Fibroblast of lung (primary cell): Measurements from ENCODE around the gene C5orf63. TPM values are rescaled to one million over a fixed set of nuclear protein-coding genes. Genes with fewer than 3 reads are reported as not detected.

ENCODE experiments used
- DNase-seq, 2 donors: peaks; one replicate each; pipeline versions ENCODE4 v3.0.0 to v3.0.0-alpha.2; 2010; ENCODE audit warnings: low read depth in 2 of 2
- H2AFZ ChIP-seq: 2 replicates; pipeline ENCODE4 v1.5.1; 2012; ENCODE audit warnings: low read length, control low read depth, inconsistent platforms
- H3K27ac ChIP-seq: 2 replicates; pipeline ENCODE4 v1.5.1; 2011; ENCODE audit warnings: low read length, control low read depth; ENCODE audit not compliant: insufficient read depth
- H3K27me3 ChIP-seq: 2 replicates; pipeline ENCODE4 v1.5.1; 2011; ENCODE audit warnings: mild to moderate bottlenecking, low read length; ENCODE audit not compliant: control insufficient read depth, insufficient read depth
- H3K36me3 ChIP-seq: 2 replicates; pipeline ENCODE4 v1.5.1; 2011; ENCODE audit warnings: low read length; ENCODE audit not compliant: control insufficient read depth, insufficient read depth
- H3K4me1 ChIP-seq: 2 replicates; pipeline ENCODE4 v1.5.1; 2011; ENCODE audit warnings: low read length; ENCODE audit not compliant: control insufficient read depth, insufficient read depth; ENCODE audit errors: extremely low read depth
- H3K4me2 ChIP-seq: 2 replicates; pipeline ENCODE4 v1.5.1; 2011; ENCODE audit warnings: low read length, control low read depth; ENCODE audit not compliant: insufficient read depth; ENCODE audit errors: extremely low read depth
- H3K4me3 ChIP-seq, 4 experiments: fragments of 200-600 bp in 1 of 4; sonication (generic) in 1 of 4; replicated peaks in 1 of 4; 2 replicates each; pipeline ENCODE4 v1.5.1; 2011 to 2016; ENCODE audit warnings: low read length in 4 of 4, low read depth in 3 of 4, mild to moderate bottlenecking in 3 of 4, control low read depth in 2 of 4, inconsistent platforms in 1 of 4, mixed read lengths in 1 of 4; ENCODE audit not compliant: insufficient read depth in 1 of 4; ENCODE audit errors: control extremely low read depth in 1 of 4
- H3K79me2 ChIP-seq: 2 replicates; pipeline ENCODE4 v1.5.1; 2012; ENCODE audit warnings: mild to moderate bottlenecking, low read length, inconsistent platforms; ENCODE audit not compliant: control insufficient read depth, insufficient read depth
- H3K9ac ChIP-seq: 2 replicates; pipeline ENCODE4 v1.5.1; 2011; ENCODE audit warnings: mild to moderate bottlenecking, low read length, control low read depth; ENCODE audit not compliant: insufficient read depth
- H3K9me3 ChIP-seq: 2 replicates; pipeline ENCODE4 v1.5.1; 2012; ENCODE audit warnings: low read depth, low read length; ENCODE audit not compliant: control insufficient read depth, insufficient read depth
- H4K20me1 ChIP-seq: 2 replicates; pipeline ENCODE4 v1.5.1; 2011; ENCODE audit warnings: low read length; ENCODE audit not compliant: control insufficient read depth, insufficient read depth; ENCODE audit errors: extremely low read depth
- EZH2 ChIP-seq: IDR thresholded peaks from 2 replicates; pipeline ENCODE4 v1.5.1; 2012; ENCODE audit warnings: low read length, control low read depth, mild to moderate bottlenecking; ENCODE audit errors: missing control alignments
- polyA plus RNA-seq, 2 donors: library from polyadenylated mRNA; depleted of rRNA in 1 of 2; stranded (reverse) in 1 of 2; unstranded in 1 of 2; fragments of >200 nt; gene quantifications; 2 replicates each; pipeline ENCODE4 v1.2.1, GENCODE V29; 2011 to 2012; ENCODE audit warnings: missing spikeins in 1 of 2
- total RNA-seq: library from RNA; depleted of rRNA; stranded (reverse); fragments of >200 nt; gene quantifications from 2 replicates; pipeline ENCODE4 v1.2.1, GENCODE V29; 2014
- TF ChIP-seq, protein P1 (sequence below), 2 donors: IDR thresholded peaks in 1 of 2; conservative IDR thresholded peaks in 1 of 2; 1 replicate in 1 of 2; 2 replicates in 1 of 2; pipeline ENCODE4 v1.5.1; 2011 to 2012; ENCODE audit warnings: low read length in 2 of 2, control low read depth in 1 of 2, inconsistent platforms in 1 of 2, low read depth in 1 of 2, mild to moderate bottlenecking in 1 of 2

The C5orf63 gene
- total and polyA plus RNA-seq, 2 donors (not counting 1 experiment from before 2014, with no cell fraction given): 2.9 to 4.0 TPM

DNA sequence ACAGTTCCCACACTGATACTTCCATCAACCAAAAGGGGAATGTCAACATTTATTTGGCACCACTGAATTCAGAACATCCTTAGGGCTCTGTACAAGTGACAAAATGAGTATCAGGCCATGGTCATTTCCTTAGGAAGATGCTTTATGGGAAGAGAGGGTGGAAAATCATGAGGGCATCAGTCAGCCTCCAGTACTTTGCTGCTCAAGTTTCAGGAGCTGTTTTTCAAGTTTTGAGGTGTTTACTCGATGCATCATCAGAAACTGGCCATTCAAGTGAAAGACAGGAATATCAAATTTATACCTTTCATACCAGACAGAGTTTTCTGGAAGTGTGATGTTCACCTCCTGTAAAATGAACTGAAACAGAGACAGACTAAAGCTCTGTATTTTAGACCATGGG is 21.7 kb downstream of the C5orf63 start:
- Histone ChIP-seq H3K79me2 (no peaks in the 10 kb centered on the region), H3K27me3 (no peaks in the 10 kb centered on the region), H3K4me2 (no peak overlapping the region), H3K4me3 (no peak overlapping the region), H3K9me3 (no peaks in the 10 kb centered on the region), H3K4me1 (no peaks in the 10 kb centered on the region), H3K27ac (no peak overlapping the region), H2AFZ (no peak overlapping the region), H3K9ac (no peak overlapping the region), H4K20me1 (no peaks in the 10 kb centered on the region), H3K36me3 (no peaks in the 10 kb centered on the region)
- TF ChIP-seq EZH2: no peak
- TF ChIP-seq, protein P1, sequence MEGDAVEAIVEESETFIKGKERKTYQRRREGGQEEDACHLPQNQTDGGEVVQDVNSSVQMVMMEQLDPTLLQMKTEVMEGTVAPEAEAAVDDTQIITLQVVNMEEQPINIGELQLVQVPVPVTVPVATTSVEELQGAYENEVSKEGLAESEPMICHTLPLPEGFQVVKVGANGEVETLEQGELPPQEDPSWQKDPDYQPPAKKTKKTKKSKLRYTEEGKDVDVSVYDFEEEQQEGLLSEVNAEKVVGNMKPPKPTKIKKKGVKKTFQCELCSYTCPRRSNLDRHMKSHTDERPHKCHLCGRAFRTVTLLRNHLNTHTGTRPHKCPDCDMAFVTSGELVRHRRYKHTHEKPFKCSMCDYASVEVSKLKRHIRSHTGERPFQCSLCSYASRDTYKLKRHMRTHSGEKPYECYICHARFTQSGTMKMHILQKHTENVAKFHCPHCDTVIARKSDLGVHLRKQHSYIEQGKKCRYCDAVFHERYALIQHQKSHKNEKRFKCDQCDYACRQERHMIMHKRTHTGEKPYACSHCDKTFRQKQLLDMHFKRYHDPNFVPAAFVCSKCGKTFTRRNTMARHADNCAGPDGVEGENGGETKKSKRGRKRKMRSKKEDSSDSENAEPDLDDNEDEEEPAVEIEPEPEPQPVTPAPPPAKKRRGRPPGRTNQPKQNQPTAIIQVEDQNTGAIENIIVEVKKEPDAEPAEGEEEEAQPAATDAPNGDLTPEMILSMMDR (conservative IDR thresholded peaks at IDR 0.05 in 1 of 2, IDR thresholded peaks at IDR 0.05 in 1 of 2; ENCODE audit: low read depth in 1 of 2, low read length in 2 of 2): no peak
- no peak for DNase-seq

DNA sequence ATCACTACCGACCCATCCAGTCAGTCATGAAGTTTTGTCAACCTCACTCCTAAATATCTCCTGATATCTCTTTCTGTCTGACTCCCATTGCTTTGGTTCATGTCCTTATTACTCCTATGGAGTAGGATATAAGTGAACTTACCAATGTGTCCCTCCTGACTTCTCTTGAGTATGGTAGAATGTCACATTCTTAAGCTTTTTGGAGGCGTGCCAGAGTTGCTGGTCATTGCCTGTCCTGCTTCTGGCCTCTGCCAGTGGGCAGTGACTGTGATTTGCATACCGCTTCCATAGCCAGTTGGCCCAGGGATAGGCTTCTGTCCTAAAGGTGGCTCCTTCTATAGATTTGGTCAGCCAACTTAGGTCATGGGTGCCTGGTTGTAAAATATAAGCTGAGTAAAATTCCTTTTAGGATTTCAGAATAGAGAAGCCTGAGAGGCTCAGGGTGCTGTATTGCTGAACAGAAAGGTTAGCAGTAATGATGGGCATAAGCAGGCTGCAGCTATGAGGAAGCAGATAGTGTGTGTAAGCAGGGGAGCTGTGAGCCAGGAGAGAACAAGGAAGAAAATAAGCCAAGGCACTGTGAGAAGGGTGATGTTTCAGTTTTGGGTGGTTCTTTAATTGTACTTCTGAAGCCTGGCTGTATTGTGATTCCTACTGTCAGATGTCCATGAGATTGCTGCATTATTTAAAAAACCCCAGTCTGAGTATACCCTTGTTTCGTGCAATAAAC is 26.8 kb downstream of the C5orf63 start:
- H3K4me1 ChIP-seq: peaks cover under 1% of the 10 kb centered on the region
- H3K27me3 ChIP-seq: no peaks in the 10 kb centered on the region
- H3K9me3 ChIP-seq: no peaks in the 10 kb centered on the region
- H2AFZ ChIP-seq: no peak overlapping the region
- H3K4me2 ChIP-seq: no peak overlapping the region
- no peak overlapping the region for H3K4me3 ChIP-seq
- H3K27ac ChIP-seq: no peak overlapping the region
- H3K79me2 ChIP-seq: no peaks in the 10 kb centered on the region
- DNase-seq: no peak
- no peak for TF ChIP-seq EZH2
- TF ChIP-seq, protein P1 (conservative IDR thresholded peaks at IDR 0.05 in 1 of 2, IDR thresholded peaks at IDR 0.05 in 1 of 2; ENCODE audit: low read depth in 1 of 2, low read length in 2 of 2): no peak
- no peaks in the 10 kb centered on the region for H4K20me1 ChIP-seq
- H3K9ac ChIP-seq: no peak overlapping the region
- H3K36me3 ChIP-seq: no peaks in the 10 kb centered on the region

DNA sequence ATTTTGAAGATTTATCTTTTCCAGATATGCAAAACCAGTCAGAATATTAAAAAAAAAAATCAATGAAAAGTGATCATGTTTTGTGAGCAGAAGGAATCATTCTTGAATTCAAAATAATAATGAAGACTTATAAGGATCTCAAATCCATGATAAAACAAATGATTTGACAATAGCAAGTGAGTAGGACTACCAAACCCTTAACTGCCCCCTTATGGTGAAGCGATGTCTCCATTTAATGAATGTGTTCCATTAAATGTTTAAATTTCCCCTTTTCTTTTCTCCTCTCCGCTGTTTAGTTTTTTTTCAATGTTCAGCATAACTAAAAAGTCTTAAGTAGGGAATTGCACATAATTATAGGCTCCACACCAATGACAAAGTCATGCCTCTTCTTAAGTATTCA is 30.7 kb downstream of the C5orf63 start:
- H3K27me3 ChIP-seq: no peaks in the 10 kb centered on the region
- no peak overlapping the region for H3K9ac ChIP-seq
- no peak for TF ChIP-seq EZH2
- TF ChIP-seq, protein P1 (conservative IDR thresholded peaks at IDR 0.05 in 1 of 2, IDR thresholded peaks at IDR 0.05 in 1 of 2; ENCODE audit: low read depth in 1 of 2, low read length in 2 of 2): peak; percentile 33 to 36
- no peak overlapping the region for H3K4me2 ChIP-seq
- H3K4me3 ChIP-seq: no peak overlapping the region
- H3K27ac ChIP-seq: no peak overlapping the region
- H3K79me2 ChIP-seq: no peaks in the 10 kb centered on the region
- H4K20me1 ChIP-seq: no peaks in the 10 kb centered on the region
- peaks cover 7% of the 10 kb centered on the region for H3K4me1 ChIP-seq
- no peaks in the 10 kb centered on the region for H3K36me3 ChIP-seq
- H2AFZ ChIP-seq: no peak overlapping the region
- peak; percentile 6 to 53 for DNase-seq
- no peaks in the 10 kb centered on the region for H3K9me3 ChIP-seq
